HG03342 (cell line): ENCODE results near the gene TGFBR3.

Experiments
- ATAC-seq: cut with Tn5 transposase; IDR thresholded peaks from one replicate; pipeline ENCODE4 v1.9.1; 2021; ENCODE audit warnings: mild to moderate bottlenecking, moderate library complexity; ENCODE audit not compliant: unreplicated experiment

Gene TGFBR3

DNA sequence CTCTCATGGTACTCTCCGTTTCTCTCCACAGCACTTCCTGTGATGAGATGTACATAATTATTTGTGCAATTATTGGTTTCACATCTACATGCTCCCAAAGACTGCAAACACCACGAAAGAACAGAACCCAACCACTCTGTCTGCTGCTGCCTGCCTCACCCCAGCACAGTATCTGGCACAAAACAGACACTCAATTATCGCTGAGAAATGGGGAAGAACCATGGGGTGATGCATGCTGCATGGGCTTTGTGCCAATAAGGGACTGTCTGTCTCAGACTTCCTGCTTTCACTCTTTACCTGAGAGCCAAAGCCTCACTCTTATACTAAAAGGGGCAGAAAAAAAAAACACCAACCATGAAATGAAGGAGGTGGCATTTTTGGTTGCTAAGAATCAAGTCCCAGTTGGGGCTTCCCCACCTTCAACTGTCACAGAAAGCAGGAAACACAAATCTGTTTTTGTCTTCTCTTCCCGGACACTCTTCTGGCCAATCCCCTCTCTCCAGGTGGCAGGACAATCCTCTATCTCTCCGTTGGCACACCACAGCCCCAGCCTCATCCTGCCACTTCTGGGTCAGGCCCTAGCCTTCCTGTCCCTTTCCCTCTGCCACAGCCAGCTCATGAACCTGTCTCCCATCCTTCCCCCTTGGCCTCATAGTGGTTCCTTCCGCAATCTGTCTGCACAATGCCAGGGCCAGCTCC, 82.0 kb downstream of the TGFBR3 start:
- ATAC-seq: peak; percentile 81

DNA sequence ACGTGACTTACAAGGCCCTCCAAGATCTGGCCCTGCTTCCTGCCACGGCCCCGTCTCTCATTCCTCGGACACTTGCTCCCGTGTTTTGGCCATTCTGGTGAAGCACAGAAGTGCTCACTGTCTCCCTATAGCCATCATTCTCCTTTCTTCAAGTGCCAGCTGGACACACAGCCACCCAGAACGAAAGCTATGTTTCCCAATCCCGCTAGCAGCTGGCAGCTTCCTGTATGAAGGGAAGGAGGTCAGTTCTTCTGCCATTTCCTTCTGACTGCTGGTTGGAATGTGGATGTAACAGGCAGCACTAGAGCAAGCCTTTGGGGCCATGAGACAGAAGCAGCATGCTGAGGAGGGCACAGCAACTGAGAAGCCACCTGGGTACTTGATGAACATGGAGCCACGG, 82.8 kb downstream of the TGFBR3 start:
- no peak for ATAC-seq

DNA sequence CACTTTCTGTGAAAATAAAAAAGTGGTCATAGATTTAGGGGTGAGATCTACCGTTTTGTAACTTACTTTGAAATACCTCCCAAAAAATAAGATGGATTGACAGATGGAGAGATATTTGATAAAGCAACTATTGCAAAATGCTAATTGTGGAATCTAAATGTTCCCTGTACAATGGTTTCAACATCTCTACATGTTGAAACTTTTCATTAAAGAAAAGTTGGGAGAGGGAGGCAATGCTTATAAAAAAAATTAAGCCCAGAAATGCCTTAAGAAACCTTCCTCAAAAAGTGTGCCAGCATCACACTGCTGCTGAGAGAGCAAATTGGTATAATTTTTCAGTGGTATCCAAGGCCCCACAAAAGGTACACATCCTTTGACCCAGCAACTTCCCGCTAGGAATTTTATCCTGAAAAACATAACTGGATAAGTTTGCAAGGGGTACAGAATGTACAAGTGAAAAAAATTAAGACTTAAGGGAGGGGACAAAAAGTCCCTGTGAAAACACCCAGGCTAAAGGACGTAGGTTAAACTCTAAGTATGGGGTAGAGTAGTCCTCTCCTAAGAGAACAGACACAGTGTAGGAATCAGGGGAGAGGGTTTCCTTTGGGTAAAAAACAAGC, 84.3 kb downstream of the TGFBR3 start:
- ATAC-seq: no peak

DNA sequence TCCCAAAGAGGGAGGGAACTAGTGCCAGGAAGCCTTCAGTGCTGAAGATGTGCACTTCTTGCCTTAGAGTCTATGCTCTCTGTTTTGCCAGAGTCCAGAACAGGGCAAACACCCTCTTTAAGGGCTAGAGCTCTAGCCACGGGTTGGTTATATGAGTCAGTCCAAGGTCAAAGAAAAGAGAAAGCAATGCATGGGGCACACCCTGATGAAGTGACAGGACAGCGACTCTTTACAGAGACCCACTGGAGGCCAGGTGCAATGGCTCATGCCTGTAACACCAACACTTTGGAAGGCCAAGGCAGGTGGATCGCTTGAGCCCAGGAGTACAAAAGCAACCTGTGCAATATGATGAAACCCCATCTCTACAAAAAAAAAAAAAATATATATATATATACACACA, 86.1 kb downstream of the TGFBR3 start:
- no peak for ATAC-seq

DNA sequence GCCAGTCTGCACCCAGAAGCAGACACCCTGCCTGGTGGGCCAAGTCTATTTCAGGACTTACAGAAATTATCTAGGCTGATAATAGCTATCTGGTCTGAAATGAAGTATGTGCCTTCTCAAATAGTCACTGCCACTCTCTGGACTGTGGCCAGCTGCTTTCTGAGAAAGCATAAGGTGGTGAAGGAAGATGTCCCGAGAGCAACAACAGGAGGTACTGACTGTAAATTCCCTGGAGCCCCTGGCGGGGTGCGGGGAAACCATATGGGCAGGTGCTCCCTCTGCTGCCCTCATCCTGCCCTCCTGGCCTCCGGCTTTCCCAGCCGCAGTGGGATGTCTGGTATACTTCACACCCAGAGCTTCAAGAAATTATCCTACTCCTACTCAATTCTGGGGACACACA, 86.8 kb downstream of the TGFBR3 start:
- no peak for ATAC-seq

DNA sequence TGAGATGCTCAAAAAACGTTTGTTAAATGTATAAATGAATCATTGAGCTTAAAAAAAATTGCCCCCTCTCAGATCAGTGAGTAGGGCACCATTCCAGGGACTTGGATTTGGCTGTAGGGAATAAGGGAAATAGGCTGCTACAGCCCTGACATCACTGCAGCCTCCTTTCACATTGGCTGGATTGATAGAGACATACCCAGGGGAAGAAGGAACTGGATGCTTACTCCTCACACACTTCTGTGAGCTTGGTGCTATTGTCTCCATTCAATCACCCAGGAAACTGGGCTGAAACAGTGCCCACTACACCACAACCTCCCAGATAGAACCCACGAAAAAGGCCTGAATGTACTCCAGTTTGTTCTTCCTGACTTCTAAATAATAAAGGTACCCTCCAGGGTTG, 87.2 kb downstream of the TGFBR3 start:
- ATAC-seq: no peak

DNA sequence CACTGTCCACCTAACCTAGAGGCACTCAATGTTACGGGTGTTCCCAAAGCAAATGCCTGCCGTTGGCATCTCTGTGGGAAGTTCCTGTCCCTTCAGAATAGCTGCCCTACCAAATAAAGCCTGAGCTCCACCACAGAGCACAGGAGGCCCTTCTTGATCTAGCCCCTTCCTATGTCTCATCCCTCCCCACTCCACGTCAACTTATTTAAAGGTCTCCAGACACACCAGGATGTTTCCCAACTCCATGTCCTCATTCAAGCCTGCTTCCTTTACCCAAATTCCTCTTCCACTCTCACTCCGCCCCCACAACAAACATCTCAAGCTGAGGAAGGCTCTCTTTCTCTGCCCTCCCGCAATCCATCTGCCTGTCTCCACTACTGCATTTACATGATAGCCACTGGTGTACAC, 87.7 kb downstream of the TGFBR3 start:
- no peak for ATAC-seq

DNA sequence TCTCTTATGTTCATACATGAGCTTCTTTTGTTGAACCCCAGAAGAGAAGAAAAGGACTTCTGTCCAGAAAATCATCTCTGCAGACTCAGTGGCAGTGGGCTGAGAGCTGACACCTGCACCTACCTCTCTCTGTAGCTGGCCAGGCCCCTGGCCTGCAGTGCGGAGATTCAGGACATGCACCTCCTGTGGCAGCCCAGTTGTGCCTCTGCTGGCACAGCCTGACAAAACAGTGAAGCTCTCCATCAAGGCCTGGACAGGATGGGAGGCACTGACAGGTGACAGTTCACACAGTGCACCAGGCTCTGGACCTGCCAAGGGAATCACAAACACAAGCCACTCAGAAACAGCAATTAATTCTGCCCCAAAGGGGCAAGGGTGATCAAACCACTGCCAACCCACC, 88.8 kb downstream of the TGFBR3 start:
- ATAC-seq: no peak

DNA sequence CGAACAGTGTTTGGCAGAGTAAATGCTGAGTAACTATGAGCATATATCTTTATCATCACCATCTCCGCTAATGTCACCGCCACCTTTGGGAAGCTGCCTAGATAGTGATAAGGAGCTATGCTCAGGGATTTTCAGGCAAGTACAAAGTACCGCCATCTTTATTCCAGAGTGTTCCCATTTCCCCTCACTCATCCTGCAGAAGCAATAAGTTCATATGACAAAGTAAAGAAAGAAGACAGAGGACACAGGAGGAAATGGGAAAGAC, 89.6 kb downstream of the TGFBR3 start:
- ATAC-seq: no peak

DNA sequence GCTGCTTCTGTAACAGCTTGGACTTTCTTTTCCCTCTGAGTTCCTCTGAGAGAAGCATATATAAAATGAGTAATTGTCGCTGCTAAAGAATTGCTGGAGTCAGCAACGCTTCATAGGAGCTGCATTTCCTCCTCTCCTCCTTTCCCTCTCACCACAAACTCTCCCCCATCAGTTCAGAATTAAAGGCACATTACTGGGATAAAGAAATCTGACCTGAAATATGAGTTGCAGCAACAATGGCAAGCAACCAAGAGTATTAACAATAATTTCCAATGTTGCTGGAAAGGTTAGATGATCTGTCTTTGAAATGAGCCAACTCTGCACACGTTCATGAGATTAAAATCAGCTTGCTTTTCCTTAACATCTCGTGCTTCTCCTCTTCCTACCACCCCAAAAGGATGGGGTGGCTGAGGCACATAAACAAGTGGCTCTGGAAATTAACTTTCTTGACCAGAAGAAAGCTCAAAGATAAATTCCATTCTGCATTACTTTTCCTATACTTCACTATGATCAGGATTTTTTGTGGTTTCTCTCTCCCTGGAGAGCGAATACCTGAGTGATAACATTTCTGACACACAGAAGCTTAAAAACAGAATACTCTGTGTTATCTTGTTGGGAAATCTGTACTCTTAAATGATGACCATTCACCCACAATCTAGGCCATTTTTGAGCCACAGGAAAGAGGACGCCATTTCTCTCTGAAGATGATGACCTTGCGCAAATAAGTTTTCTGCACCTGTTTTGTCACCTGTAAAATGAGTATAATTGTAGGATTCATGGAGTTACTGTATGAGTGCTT, 90.2 kb downstream of the TGFBR3 start:
- no peak for ATAC-seq

DNA sequence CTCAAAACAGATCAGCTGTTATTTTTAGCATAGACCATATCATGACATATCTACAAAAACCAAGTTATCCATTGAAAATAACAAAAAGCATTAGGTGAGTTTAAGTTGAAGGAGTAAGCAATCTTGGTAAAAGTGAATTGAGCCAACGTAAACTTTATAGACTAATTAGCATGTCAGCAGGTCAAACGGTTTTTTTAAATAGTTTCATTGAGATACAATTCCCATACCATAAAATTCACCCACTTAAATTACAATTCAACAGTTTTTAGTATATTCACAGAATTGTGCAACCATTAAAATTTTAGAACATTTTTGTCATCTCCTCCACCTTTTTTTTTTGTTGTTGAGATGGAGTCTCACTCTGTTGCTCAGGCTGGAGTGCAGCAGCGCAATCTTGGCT, 92.1 kb downstream of the TGFBR3 start:
- ATAC-seq: no peak

DNA sequence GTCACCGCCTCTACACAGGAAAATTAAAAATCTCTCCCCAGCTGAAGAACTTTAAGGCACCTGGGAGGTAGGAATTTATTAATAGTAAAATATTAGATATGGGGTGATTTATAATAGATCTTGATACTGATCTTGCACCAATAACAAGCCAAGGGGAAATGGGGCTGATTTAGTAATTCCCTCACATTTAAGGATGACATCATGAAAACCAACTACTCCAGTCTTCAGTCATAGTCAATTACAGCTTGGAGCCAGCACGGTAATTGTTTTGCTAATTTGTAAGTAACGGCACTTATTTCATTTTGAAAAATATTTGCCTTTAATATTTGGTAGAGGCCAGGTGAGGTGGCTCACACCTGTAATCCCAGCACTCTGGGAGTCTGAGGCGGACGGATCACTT, 92.8 kb downstream of the TGFBR3 start:
- ATAC-seq: no peak

DNA sequence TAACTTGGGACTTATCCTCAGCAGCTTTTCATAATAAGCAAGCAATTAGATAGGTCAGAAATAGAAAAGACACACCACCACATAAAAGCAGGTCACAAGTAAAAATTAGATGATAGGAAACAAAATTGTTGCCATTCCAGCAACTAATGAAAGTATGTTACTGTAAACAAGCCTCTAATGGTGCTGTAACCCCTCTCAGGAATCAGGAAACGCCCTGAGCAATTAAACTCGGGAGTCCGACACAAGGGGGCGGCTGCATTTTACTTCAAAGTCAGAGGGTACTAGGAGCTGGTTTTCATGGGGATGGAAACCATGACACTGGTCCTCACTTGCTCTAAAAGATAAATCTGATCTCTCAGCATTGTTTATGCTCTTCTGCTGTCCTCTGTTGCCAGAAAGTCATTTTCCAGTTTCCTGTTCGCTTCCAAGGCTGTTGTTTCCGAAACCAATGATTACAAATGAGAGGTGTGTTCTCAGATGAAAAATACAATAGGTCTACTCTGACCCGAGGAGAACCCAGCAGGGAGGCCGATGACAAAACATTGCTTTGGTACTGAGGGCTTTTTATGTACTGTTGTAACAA, 93.4 kb downstream of the TGFBR3 start:
- no peak for ATAC-seq

DNA sequence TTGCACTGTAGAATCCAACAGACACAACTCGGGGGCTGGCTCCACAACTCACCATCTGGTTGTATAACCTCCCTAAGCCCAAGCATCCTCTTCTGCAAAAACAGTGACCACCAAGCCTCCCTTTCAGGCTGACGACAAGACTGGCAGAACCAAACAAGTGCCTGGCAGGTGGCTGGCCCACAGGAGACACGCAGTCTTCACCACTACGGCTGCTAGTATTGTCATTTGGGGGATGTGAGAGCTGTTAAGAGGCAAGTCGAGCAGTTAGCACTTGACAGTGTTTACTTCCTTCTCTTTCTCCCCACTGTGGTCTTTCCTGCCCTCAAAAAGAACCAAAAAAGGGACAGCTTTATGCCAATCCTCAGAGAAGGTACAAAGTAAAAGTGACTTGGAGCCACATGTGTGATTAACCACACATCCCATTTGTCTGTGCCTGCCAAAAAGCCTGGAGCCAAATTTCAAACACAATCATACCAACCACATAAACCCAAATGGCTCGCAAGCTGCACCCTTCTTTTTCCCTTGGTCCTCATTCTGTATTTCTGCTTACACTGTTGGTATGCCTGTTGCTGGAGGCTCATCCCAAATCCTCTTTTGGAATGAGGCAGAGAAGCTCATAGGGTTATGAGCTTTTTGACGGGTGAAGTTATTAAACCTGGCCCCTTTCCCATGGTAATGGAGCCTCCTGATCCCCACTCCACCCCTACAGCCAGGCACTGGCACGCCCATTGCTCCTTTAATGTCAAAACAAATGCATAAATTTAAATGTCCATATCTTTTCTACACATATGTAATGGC, 94.1 kb downstream of the TGFBR3 start:
- ATAC-seq: no peak

DNA sequence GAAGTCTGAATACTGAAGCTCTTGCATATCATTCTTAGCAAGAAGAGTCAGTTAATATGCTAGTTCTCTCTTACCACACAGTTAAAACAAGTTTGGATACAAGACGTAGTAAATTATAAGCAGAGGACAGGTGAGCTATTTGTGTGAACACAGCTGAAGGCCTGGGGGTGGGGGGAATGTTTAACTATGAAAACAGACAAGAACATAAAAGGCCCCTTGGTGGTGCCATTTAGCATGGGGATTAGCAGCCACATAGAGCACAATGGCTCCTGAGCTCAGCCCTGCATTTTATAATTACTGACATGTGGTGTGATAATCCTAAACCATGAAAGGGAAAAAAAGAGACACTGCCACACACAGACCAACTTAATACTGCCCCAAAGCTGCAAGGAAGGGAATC, 94.8 kb downstream of the TGFBR3 start:
- no peak for ATAC-seq

DNA sequence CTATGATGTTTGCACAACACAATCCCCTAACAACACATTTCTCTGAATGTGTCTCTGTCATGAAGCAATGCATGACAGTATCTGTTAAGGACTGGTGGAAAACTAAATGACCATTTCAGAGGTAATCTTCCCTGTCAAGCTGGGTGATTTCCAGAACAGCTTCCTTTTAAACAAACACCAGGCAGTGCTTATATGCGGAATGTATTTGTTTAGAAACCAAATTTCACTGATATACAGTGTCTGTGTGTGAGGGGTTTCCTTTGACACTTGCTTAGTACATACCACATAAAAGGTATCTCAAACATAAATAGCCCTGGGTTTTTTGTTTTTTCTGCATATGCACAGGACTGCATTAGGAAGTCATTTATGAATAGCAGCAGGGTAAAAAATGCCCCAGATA, 95.6 kb downstream of the TGFBR3 start:
- no peak for ATAC-seq

DNA sequence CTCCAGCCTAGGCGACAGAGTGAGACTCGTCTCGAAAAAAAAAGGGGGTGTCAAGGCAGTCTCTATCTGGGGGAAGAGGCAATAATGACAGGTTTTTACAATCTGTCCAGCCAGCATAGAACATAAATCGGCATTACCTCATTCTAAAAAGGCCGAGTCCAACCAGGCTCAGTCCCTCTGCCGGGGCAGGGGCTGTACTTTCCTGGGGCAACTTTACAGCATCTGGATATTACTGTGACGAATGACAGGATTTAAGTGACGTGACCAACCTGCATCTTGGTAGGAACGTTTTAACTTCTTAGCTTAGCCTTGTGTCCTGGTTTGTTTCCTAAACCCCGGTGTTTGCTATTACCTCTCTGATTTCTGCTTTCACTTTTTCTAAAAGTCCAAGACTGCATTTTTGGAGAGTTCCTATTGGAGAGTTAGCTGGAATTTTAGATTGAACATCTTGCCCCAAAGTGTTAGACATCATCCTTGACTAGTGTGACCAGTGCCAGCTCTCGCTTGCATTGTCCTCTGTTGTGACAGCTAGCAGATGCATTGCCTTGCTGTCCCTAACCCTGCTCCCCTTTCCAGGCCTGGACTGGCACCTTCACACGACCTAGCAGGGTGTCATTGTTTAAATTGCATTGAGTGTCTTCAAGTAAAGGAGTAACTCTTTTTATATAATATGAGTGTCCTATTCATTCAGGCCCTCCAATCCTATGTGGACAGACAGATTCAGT, 96.5 kb downstream of the TGFBR3 start:
- no peak for ATAC-seq

DNA sequence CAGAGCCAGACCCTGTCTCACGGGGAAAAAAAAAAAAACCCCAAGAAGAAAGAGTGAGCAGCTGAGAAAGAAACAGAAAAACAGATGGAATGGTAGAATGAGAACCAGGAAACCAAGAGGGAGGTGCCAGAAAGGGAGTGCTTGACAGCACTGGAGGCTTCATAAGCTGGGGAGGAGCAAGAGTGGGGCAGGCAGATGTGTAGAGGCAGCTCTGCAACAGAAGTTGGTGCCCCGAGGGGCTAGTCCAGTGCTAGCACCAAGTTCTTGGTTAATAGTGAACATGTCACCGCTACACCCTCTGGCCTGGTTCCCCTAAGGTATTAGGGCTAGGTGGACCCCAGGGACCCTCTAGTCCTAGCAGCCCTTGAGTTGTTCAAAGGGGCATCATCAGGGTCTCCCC, 98.0 kb downstream of the TGFBR3 start:
- no peak for ATAC-seq

DNA sequence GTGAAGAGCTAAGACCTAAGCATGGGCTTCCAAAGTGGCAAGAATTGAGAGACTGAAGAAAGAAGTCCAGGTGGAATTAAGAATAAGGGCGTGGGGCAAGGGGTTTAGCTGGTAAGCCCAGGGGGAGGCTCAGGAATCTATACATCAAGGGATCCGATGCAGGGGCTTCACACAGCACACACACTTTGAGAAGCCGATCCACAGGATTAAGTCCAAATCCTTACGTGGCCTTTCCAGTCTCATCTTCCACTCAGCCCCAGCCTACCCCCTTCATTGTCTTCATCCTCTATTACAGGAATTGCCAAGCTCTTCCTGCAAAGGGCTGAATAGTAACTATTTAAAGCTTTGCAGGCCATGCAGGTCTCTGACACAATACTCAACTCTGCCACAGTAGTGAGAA, 101.3 kb downstream of the TGFBR3 start:
- no peak for ATAC-seq

DNA sequence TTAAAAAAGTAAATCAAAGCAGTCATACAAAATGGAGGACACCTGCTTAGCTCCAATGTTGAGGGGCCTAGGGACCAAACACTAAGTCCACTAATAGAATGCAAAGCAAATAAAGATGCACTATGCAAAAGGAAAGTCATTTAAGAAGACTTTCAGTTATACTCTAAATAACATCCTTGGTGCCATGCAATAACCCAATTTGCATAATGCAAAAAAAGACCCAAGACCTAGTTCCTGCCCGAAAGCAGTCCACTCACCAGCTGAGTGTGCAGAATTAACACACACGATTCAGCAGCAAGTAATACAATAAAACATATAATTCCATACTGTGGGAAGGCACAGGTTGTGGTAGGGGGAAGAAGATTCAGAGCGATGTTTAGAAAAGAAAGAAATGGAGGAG, 101.8 kb downstream of the TGFBR3 start:
- peak; percentile 52 for ATAC-seq
